ENCODE measurements around the gene ATPAF1.

DNA sequence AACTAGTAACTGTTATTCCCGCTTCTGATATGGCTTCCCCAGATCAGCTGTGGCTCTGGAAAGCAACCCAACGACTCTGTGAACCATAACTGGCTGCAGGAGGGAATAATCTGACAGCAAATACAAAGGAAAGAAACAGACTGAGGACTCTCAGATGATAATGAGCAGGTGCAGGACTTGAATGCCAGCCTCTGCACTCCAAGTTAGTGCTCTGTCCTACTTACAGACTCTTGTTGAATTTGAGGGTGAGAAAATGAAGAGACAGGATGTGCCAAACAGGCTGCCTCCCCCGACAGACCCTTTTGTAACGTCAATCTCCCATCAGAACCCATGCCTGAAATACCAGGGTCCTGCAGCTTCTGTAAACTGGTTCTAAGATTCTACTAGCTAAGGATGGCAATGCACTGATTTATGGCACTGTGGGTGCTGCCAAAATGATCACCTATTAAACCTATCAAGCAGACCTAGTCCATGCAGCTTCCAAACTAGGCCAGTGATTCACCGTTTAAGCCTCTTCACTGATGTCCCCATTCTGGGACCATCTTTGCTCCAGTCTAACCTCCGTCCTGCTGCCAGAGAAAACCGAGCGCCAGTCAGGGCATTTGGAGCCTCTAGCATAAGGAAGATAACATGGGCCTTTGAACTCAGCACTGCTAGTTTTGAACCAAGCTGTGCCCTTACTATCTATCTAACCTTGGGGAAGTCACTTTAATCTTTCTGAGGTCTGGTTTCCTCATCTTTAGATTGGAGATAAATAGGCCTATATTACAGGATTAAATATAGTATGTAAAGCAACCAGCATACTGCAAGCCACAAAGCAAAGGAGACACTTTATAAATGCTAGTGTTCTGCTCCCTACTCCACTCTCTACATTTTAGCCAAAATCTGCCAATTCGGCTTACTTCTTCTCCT is 68.8 kb downstream of the ATPAF1 start:
- TF ChIP-seq PHF8 (IDR thresholded peaks at IDR 0.05; ENCODE audit: borderline replicate concordance, low read depth) (no peak), POLR2AphosphoS2 (conservative IDR thresholded peaks at IDR 0.05; ENCODE audit: low read length) (no peak), POLR2A (IDR thresholded peaks at IDR 0.05; ENCODE audit: low read length) (no peak)
- TF ChIP-seq, protein P1, sequence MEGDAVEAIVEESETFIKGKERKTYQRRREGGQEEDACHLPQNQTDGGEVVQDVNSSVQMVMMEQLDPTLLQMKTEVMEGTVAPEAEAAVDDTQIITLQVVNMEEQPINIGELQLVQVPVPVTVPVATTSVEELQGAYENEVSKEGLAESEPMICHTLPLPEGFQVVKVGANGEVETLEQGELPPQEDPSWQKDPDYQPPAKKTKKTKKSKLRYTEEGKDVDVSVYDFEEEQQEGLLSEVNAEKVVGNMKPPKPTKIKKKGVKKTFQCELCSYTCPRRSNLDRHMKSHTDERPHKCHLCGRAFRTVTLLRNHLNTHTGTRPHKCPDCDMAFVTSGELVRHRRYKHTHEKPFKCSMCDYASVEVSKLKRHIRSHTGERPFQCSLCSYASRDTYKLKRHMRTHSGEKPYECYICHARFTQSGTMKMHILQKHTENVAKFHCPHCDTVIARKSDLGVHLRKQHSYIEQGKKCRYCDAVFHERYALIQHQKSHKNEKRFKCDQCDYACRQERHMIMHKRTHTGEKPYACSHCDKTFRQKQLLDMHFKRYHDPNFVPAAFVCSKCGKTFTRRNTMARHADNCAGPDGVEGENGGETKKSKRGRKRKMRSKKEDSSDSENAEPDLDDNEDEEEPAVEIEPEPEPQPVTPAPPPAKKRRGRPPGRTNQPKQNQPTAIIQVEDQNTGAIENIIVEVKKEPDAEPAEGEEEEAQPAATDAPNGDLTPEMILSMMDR (IDR thresholded peaks at IDR 0.05) = no peak
